ENCODE data around the gene GOLGA8N. TPM values are rescaled to one million over a fixed set of nuclear protein-coding genes. Genes with fewer than 3 reads are reported as not detected.

GOLGA8N gene
- total RNA-seq, 2 donors from 2014 or later, result 1.8 to 4.2 TPM

DNA sequence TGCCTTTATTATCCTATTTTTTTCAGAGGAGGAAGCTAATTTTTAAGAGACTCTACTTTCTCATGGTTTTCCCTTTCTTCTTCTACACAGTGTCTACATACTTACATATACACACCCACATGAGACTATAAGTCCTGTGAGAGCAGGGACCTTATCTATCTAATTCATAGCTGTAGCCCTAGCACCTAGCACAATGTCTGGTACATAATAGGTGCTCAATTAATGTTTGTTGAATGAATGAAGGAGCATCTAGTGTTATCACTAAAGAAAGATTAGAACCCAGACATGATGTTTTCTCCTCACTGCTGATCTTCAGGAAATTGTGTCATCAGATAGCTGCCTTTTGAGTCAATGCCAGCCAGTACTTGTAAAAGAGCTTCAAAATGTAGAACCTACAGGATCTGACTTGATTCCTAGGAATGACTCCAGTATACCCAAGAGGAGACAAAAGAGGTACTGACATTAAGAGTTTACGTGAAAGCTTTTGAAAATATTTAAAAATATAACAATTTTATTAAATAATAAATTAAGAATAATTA is 50.7 kb downstream of the GOLGA8N start:
- no peaks in the 10 kb centered on the region for H3K27me3 ChIP-seq
- TF ChIP-seq, protein P1, sequence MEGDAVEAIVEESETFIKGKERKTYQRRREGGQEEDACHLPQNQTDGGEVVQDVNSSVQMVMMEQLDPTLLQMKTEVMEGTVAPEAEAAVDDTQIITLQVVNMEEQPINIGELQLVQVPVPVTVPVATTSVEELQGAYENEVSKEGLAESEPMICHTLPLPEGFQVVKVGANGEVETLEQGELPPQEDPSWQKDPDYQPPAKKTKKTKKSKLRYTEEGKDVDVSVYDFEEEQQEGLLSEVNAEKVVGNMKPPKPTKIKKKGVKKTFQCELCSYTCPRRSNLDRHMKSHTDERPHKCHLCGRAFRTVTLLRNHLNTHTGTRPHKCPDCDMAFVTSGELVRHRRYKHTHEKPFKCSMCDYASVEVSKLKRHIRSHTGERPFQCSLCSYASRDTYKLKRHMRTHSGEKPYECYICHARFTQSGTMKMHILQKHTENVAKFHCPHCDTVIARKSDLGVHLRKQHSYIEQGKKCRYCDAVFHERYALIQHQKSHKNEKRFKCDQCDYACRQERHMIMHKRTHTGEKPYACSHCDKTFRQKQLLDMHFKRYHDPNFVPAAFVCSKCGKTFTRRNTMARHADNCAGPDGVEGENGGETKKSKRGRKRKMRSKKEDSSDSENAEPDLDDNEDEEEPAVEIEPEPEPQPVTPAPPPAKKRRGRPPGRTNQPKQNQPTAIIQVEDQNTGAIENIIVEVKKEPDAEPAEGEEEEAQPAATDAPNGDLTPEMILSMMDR (IDR thresholded peaks at IDR 0.05), result no peak
- H3K9ac ChIP-seq (ENCODE audit: low read depth in 2 of 2, low read length in 2 of 2), result no peak overlapping the region
- intact Hi-C loops (cut with DNase I), result no loop called here
- no peak overlapping the region for H3K4me3 ChIP-seq
- no peak overlapping the region for H3K27ac ChIP-seq
- H3K4me1 ChIP-seq, result no peaks in the 10 kb centered on the region
- H3K36me3 ChIP-seq, result no peaks in the 10 kb centered on the region
- DNase-seq, result no peak
- H3K9me3 ChIP-seq, result no peaks in the 10 kb centered on the region

DNA sequence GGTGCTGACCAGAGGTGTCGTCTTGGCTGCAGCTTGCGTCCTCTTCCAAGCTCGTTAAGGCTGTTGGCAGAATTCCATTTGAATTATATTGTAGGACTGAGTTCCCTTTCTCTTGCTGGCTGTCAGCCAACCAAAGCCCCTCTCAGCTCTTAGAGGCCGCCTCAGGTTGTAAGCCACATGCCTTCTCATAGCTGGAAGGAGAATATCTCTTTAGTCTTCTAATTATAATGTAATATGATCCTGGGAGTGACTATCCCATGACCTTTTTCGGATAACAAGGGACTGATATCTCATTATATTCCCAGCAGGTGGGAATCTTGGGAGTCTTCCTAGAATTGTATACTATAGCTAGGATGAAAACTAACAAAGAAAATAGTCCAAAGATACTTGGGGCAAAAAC is 53.0 kb downstream of the GOLGA8N start:
- no peak overlapping the region for H3K4me3 ChIP-seq
- intact Hi-C loops (cut with DNase I), result no loop called here
- DNase-seq, result no peak
- TF ChIP-seq, protein P1 (IDR thresholded peaks at IDR 0.05), result no peak
- no peak overlapping the region for H3K9ac ChIP-seq (ENCODE audit: low read depth in 2 of 2, low read length in 2 of 2)
- H3K27me3 ChIP-seq, result no peaks in the 10 kb centered on the region
- no peaks in the 10 kb centered on the region for H3K36me3 ChIP-seq
- H3K27ac ChIP-seq, result no peak overlapping the region
- no peaks in the 10 kb centered on the region for H3K9me3 ChIP-seq
- H3K4me1 ChIP-seq, result no peaks in the 10 kb centered on the region

DNA sequence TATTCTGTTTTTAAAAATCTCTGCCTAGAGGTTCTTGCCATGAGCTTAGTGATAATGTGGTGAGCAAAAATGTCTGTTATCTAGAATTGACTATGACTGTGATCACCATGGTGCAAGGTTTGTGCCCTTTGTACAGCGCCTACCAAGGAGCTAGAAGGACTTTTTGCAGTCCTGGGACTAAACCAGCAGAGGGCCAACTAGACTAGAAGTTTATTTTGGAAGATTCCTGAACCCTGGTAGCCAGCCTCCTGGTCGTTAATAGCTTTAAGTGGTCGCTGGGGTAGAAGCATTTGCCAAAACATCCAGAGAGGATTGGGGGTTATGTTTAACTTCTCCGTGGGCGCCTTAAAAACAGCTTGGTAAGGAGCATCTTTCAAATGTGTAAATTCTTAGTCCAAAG is 56.1 kb downstream of the GOLGA8N start:
- DNase-seq, result no peak
- Histone ChIP-seq H3K4me3 (no peak overlapping the region), H3K27me3 (no peaks in the 10 kb centered on the region), H3K9me3 (no peaks in the 10 kb centered on the region), H3K4me1 (no peaks in the 10 kb centered on the region), H3K36me3 (no peaks in the 10 kb centered on the region), H3K9ac (ENCODE audit: low read depth in 2 of 2, low read length in 2 of 2) (no peak overlapping the region), H3K27ac (no peak overlapping the region)
- intact Hi-C loops (cut with DNase I), result no loop called here
- TF ChIP-seq, protein P1 (IDR thresholded peaks at IDR 0.05), result no peak

DNA sequence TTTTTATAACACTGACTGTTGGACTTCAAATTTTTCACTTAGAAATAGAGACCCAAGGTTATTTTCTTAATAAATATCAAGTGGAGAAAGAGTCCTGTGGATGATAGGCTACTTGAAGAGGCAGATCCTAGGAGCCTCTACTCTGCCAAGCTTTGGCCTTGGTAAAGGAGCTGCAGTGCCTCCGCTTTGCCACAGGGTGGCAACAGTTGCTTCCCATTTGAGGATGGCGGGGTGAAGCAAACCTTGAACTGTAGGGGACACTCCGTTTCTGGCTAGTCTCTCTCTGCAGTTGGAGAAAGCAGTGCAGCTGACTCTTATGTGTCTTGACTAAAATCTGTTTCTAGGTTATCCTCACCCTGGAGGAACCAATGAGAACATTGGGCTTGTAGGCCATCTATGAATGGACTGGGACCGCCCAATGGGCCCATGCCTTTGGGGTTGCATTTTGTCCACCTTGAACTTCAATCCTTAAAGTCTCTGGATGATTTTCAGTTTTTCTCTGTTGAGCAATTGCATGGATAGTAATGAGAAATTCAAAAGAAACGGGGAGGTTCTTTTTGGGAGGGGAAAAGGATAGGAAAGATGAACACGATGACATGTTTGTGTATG is 58.1 kb downstream of the GOLGA8N start:
- TF ChIP-seq, protein P1 (IDR thresholded peaks at IDR 0.05), result peak; percentile 90

DNA sequence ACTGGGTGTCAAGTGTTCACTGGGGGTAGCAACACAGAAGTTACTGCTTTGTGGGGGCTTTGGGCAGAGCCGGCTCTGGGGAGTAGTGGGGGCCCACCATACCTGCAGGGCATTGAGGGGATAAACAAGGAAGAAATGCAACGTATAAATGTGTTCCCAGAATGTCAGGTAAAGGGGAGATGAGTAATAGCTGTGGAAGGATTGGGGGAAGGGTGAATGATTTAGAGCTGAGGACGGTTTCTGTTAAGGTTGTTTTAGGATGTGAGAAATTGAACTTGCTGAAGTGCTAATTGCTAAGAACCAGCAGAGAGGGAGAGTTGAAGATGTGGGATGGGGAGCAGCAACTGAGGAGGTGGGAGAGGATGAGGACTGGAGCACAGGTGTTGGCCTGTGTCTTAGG is 58.9 kb downstream of the GOLGA8N start:
- intact Hi-C loops (cut with DNase I), result no loop called here
- Histone ChIP-seq H3K9ac (ENCODE audit: low read depth in 2 of 2, low read length in 2 of 2) (no peak overlapping the region), H3K27me3 (no peaks in the 10 kb centered on the region), H3K27ac (no peak overlapping the region), H3K36me3 (no peaks in the 10 kb centered on the region), H3K9me3 (no peaks in the 10 kb centered on the region), H3K4me1 (no peaks in the 10 kb centered on the region), H3K4me3 (no peak overlapping the region)
- TF ChIP-seq, protein P1 (IDR thresholded peaks at IDR 0.05), result no peak
- no peak for DNase-seq

More for the DNA sequence above, 58.1 kb downstream of the GOLGA8N start:
- Histone ChIP-seq H3K27me3 (no peaks in the 10 kb centered on the region), H3K4me1 (no peaks in the 10 kb centered on the region), H3K27ac (no peak overlapping the region), H3K36me3 (no peaks in the 10 kb centered on the region), H3K9me3 (no peaks in the 10 kb centered on the region), H3K4me3 (no peak overlapping the region), H3K9ac (ENCODE audit: low read depth in 2 of 2, low read length in 2 of 2) (no peak overlapping the region)
- DNase-seq, result peak; percentile 64
- intact Hi-C loops (cut with DNase I), result no loop called here

All from colonic mucosa (tissue), 4 donors.